Common myeloid progenitor, CD34-positive (primary cell): Measurements from ENCODE around the gene S100A8.
A peak's percentile ranks its signal among the peaks of the same experiment; 100 is the strongest.

Experiments used
- CTCF ChIA-PET: fragments of 350-600 bp; sonication (Branson Sonifier 250); formaldehyde crosslinking; loops from one replicate; lab custom pipeline; 2021; ENCODE audit warnings: antibody characterized with exemption; lab: Charles Lee
- POLR2A ChIA-PET: fragments of 350-600 bp; sonication (Branson Sonifier 250); formaldehyde crosslinking; loops from one replicate; lab custom pipeline; 2021; ENCODE audit warnings: antibody characterized with exemption; lab: Charles Lee
- DNase-seq, 3 donors: peaks; one replicate each; pipeline versions ENCODE4 v3.0.0 to v3.0.0-alpha.2; 2013
- H3K27ac ChIP-seq, 2 experiments: 1 replicate in 1 of 2; 2 replicates in 1 of 2; pipeline ENCODE4 v1.7.0; 2013; ENCODE audit warnings: inconsistent platforms in 2 of 2, low read length in 2 of 2, mild to moderate bottlenecking in 2 of 2, low read depth in 1 of 2, moderate library complexity in 1 of 2; ENCODE audit not compliant: severe bottlenecking in 2 of 2, insufficient read depth in 1 of 2, poor library complexity in 1 of 2
- H3K27me3 ChIP-seq, 5 experiments: replicated peaks in 2 of 5; 1 replicate in 3 of 5; 2 replicates in 2 of 5; pipeline versions ENCODE4 v1.6.1 to v1.7.0; 2013; ENCODE audit warnings: low read length in 4 of 5, mild to moderate bottlenecking in 2 of 5, moderate library complexity in 2 of 5, inconsistent platforms in 1 of 5; ENCODE audit not compliant: insufficient read depth in 5 of 5, control insufficient read depth in 4 of 5
- H3K36me3 ChIP-seq, 4 experiments: 1 replicate in 2 of 4; 2 replicates in 2 of 4; pipeline versions ENCODE4 v1.6.1 to v1.7.0; 2013; ENCODE audit warnings: low read length in 3 of 4, control low read depth in 1 of 4, mild to moderate bottlenecking in 1 of 4; ENCODE audit not compliant: control insufficient read depth in 4 of 4, insufficient read depth in 4 of 4
- H3K4me1 ChIP-seq, 4 experiments: 1 replicate in 3 of 4; 2 replicates in 1 of 4; pipeline versions ENCODE4 v1.6.1 to v1.7.1; 2013; ENCODE audit warnings: low read length in 3 of 4, mild to moderate bottlenecking in 3 of 4, control low read depth in 1 of 4, inconsistent platforms in 1 of 4, moderate library complexity in 1 of 4; ENCODE audit not compliant: control insufficient read depth in 4 of 4, insufficient read depth in 4 of 4; ENCODE audit errors: control extremely low read depth in 1 of 4
- H3K4me3 ChIP-seq, 7 experiments: 1 replicate in 4 of 7; 2 replicates in 3 of 7; pipeline versions ENCODE4 v1.5.1 to v1.7.0; 2013; ENCODE audit warnings: mild to moderate bottlenecking in 7 of 7, low read length in 6 of 7, moderate library complexity in 6 of 7, inconsistent platforms in 2 of 7, low read depth in 2 of 7, control low read depth in 1 of 7; ENCODE audit not compliant: insufficient read depth in 4 of 7, control insufficient read depth in 1 of 7; ENCODE audit errors: extremely low read depth in 1 of 7
- H3K9me3 ChIP-seq, 5 experiments: 1 replicate in 4 of 5; 2 replicates in 1 of 5; pipeline versions ENCODE4 v1.6.1 to v1.7.1; 2013; ENCODE audit warnings: low read length in 4 of 5, mild to moderate bottlenecking in 2 of 5, inconsistent platforms in 1 of 5, low read depth in 1 of 5, moderate library complexity in 1 of 5; ENCODE audit not compliant: control insufficient read depth in 4 of 5, insufficient read depth in 2 of 5; ENCODE audit errors: control extremely low read depth in 1 of 5
- WGBS: methylation state at CpG from one replicate; pipeline ENCODE4 v1.1.5; 2013; ENCODE audit not compliant: insufficient coverage; 5-methylcytosine and 5-hydroxymethylcytosine counted together

Gene S100A8

DNA sequence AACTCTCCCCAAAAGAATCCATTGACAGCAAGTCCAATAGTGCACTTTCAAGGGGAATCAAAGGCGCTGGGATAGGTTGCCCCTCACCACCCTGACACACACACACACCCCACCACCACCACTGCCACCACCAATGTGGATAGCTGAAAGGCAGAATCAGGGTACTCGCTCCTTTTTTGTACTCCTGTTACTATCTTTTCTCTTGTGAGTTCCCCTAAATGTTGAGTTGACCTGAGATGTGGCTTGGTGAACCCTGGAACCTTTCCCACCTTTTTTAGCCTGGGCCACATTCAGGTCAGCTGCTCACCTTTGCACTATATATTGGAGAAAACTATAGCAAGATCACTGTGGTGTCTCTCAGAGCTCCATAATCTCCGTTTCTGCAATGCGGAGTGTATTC is 3.9 kb downstream of the S100A8 start:
- no peaks in the 10 kb centered on the region for H3K36me3 ChIP-seq
- POLR2A ChIA-PET, result no interaction called here
- CTCF ChIA-PET, result interaction anchor here (1.5 to 1.7 kb wide), 2 partner anchors 29 to 30 kb away, joined by 3 to 4 read pairs; partner anchors contain the start of gene S100A9
- H3K4me1 ChIP-seq, result peaks cover 11 to 60% (median 36%) of the 10 kb centered on the region in 4 experiments
- 93% methylated on average over 3 of the region's 4 CpGs for WGBS
- no peak for DNase-seq
- H3K4me3 ChIP-seq, result peak overlapping the region in 1 of 7 experiments; percentile 9
- peaks cover 0 to 4% (median 0%) of the 10 kb centered on the region in 5 experiments for H3K9me3 ChIP-seq
- H3K27ac ChIP-seq, result peak overlapping the region in 1 of 2 experiments; percentile 18
- H3K27me3 ChIP-seq, result peaks cover 0 to under 1% (median 0%) of the 10 kb centered on the region in 5 experiments

DNA sequence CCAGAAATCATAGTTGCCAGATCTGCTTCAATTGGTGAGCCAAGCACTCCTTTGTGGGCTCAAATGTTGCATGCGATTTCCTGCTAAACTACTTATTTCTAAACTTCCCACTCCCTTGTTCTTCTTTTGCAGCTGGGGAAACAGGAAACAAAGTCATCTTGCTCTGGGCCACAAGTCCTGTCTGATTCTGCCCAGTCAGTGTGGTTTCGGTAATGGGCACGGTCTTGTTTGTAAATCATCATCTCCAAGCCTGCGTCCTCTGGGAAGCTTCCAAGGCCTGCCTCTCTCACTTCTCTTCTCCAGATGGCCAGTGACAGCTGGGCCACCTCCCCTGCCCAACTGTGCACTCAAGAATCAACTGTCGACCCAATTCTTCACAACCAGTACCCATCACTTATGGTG is 4.4 kb downstream of the S100A8 start:
- 0% methylated on average over 5 of the region's 5 CpGs for WGBS
- peak overlapping the region in 1 of 7 experiments; percentile 0 for H3K4me3 ChIP-seq
- H3K27ac ChIP-seq, result peak overlapping the region in 1 of 2 experiments; percentile 18
- DNase-seq, result peak; percentile 76 to 92 (median 92)
- no peaks in the 10 kb centered on the region for H3K36me3 ChIP-seq
- ChIA-PET POLR2A (interaction anchor here (0.6 kb wide), 1 partner anchor 1312 kb away, joined by 3 read pairs; no protein-coding TSS in a partner anchor), CTCF (interaction anchor here (1.5 kb wide), 1 partner anchor 29 kb away, joined by 3 read pairs; the partner anchor contains the start of gene S100A9)
- peaks cover 0 to 6% (median 0%) of the 10 kb centered on the region in 5 experiments for H3K9me3 ChIP-seq
- peaks cover 11 to 56% (median 36%) of the 10 kb centered on the region in 4 experiments for H3K4me1 ChIP-seq
- peaks cover 0 to 2% (median 0%) of the 10 kb centered on the region in 5 experiments for H3K27me3 ChIP-seq

- H3K9me3 ChIP-seq, result peaks cover 0 to 7% (median 2%) of the 10 kb centered on the region in 5 experiments
- POLR2A ChIA-PET, result interaction anchor here (0.9 kb wide), 1 partner anchor 8 kb away, joined by 3 read pairs; no protein-coding TSS in a partner anchor
- CTCF ChIA-PET, result interaction anchor here (1.3 kb wide), 1 partner anchor 36 kb away, joined by 4 read pairs; the partner anchor contains the start of gene PGLYRP4
- H3K27ac ChIP-seq, result no peak overlapping the region
- no peak overlapping the region for H3K4me3 ChIP-seq
- H3K36me3 ChIP-seq, result no peaks in the 10 kb centered on the region
- peaks cover 11 to 42% (median 25%) of the 10 kb centered on the region in 4 experiments for H3K4me1 ChIP-seq
- WGBS, result 96% methylated on average over 4 of the region's 4 CpGs
- H3K27me3 ChIP-seq, result peaks cover 0 to 2% (median 0%) of the 10 kb centered on the region in 5 experiments
- DNase-seq, result no peak
These were observed 5.8 kb downstream of the S100A8 start for GRCh38 chr1:153384958-153385580.

GRCh38 chr1:153380711-153381110 is 10.2 kb downstream of the S100A8 start:
- 98% methylated on average over 15 of the region's 23 CpGs for WGBS
- ChIA-PET CTCF (no interaction called here), POLR2A (no interaction called here)
- peaks cover 0 to 10% (median 8%) of the 10 kb centered on the region in 4 experiments for H3K4me1 ChIP-seq
- H3K4me3 ChIP-seq, result no peak overlapping the region
- H3K27ac ChIP-seq, result no peak overlapping the region
- H3K36me3 ChIP-seq, result no peaks in the 10 kb centered on the region
- peaks cover 0 to 3% (median 0%) of the 10 kb centered on the region in 5 experiments for H3K27me3 ChIP-seq
- no peak for DNase-seq
- H3K9me3 ChIP-seq, result peaks cover 0 to 7% (median 2%) of the 10 kb centered on the region in 5 experiments

DNA sequence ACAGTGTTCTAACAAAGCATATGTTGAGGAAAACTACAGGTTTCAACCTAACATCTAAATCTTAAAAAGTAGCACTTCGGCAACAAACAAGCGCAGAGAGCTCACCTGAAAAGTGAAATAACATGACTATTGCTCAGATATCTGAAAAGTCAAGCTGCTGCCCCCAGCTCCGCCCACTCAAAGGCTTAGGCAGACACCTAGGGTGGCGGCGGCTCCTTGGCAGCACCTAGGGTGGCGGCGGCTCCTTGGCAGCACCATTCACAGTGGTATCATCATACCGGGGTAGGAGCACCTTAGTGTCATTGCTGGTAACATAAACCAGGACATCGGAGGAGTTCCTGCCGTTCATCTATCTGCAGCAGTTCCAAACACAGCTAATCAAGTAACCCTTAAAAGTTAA is 11.3 kb downstream of the S100A8 start:
- CTCF ChIA-PET, result no interaction called here

DNA sequence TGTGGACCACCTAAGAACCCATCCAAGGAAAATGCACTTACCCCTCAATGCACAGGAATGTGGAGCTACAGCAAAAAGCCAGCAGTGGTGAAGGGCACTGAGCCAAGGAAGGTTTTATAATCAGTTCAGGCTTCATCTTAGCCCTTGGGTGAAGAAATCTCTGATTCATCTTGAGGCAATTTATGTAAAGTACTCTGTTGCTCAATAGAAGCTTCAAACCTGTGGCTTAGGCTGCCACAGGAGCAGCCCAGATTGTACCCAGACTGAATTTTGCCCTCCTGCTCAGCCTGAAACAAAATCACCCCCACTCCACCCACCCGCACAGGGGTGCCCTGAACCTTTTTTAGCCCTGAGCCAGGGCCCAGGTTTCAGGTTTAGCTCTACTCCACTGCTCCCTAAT is 15.4 kb downstream of the S100A8 start, which contains the start of gene S100A12:
S100A12 (minus strand) TSS at position 111 of the 400 bp plus-strand sequence. CDS start 1,029 bp downstream, outside the sequence.
- ChIA-PET CTCF (interaction anchor here (1.0 to 1.5 kb wide), 3 partner anchors 21 to 28 kb away, joined by 3 to 9 read pairs (median 3); no protein-coding TSS in a partner anchor), POLR2A (no interaction called here)
- Histone ChIP-seq H3K4me1 (peaks cover 0 to 4% (median 0%) of the 10 kb centered on the region in 4 experiments), H3K4me3 (no peak within 1 kb of the TSS), H3K27ac (no peak within 1 kb of the TSS), H3K36me3 (no peaks in the 10 kb centered on the region), H3K9me3 (peaks cover 0 to under 1% (median 0%) of the 10 kb centered on the region in 5 experiments), H3K27me3 (peaks cover 0 to 2% (median 0%) of the 10 kb centered on the region in 5 experiments)
- DNase-seq, result peak in 2 of 3 donors; percentile 44 to 58
- WGBS, result 100% methylated on average over 1 of the region's 1 CpG

More for the DNA sequence above, 11.3 kb downstream of the S100A8 start:
- POLR2A ChIA-PET, result interaction anchor here (0.9 kb wide), 1 partner anchor 35 kb away, joined by 3 read pairs; no protein-coding TSS in a partner anchor
- peaks cover 0 to 7% (median 2%) of the 10 kb centered on the region in 5 experiments for H3K9me3 ChIP-seq
- H3K27ac ChIP-seq, result no peak overlapping the region
- no peaks in the 10 kb centered on the region for H3K36me3 ChIP-seq
- peaks cover 0 to 4% (median 0%) of the 10 kb centered on the region in 4 experiments for H3K4me1 ChIP-seq
- DNase-seq, result no peak
- WGBS, result 99% methylated on average over 8 of the region's 10 CpGs
- H3K4me3 ChIP-seq, result no peak overlapping the region
- peaks cover 0 to 3% (median 0%) of the 10 kb centered on the region in 5 experiments for H3K27me3 ChIP-seq
